ENCODE measurements around the gene PRR20C.
"Not testable (repeated sequence)": the region's sequence is repeated elsewhere in the genome, so short reads cannot be mapped to it uniquely, and the experiment has no call there.

The PRR20C gene
- total RNA-seq = 0 reads per million in 9 experiments

- H3K27me3 Mint-ChIP-seq; H3K4me1 Mint-ChIP-seq (ENCODE audit: low read depth in 2 of 2); DNase-seq; H3K4me3 Mint-ChIP-seq; ATAC-seq (replicated peaks); H3K27ac Mint-ChIP-seq; H3K36me3 Mint-ChIP-seq (ENCODE audit: insufficient read depth); H3K9me3 Mint-ChIP-seq: not testable (repeated sequence)
These were observed at the start of gene PRR20C for GRCh38 chr13:57153761-57154160. PRR20C (plus strand) TSS chr13:57154061; CDS start chr13:57154448, 387 bp downstream.

GRCh38 chr13:57114945-57115344 lies 38.9 kb upstream of the PRR20C start:
- no peak overlapping the region for H3K27ac Mint-ChIP-seq
- no peak for DNase-seq
- no peaks in the 10 kb centered on the region for H3K27me3 Mint-ChIP-seq
- H3K4me3 Mint-ChIP-seq = no peak overlapping the region
- no peaks in the 10 kb centered on the region for H3K4me1 Mint-ChIP-seq (ENCODE audit: low read depth in 2 of 2)
- no peaks in the 10 kb centered on the region for H3K36me3 Mint-ChIP-seq (ENCODE audit: insufficient read depth)
- ATAC-seq (replicated peaks) = no peak
- H3K9me3 Mint-ChIP-seq = peaks cover 14 to 16% of the 10 kb centered on the region in 2 donors

GRCh38 chr13:57123681-57124080 lies 30.2 kb upstream of the PRR20C start:
- no peak overlapping the region for H3K4me3 Mint-ChIP-seq
- no peak overlapping the region for H3K27ac Mint-ChIP-seq
- peaks cover 0 to 9% of the 10 kb centered on the region in 2 donors for H3K9me3 Mint-ChIP-seq
- no peaks in the 10 kb centered on the region for H3K4me1 Mint-ChIP-seq (ENCODE audit: low read depth in 2 of 2)
- no peaks in the 10 kb centered on the region for H3K27me3 Mint-ChIP-seq
- ATAC-seq (replicated peaks) = no peak
- DNase-seq = no peak
- H3K36me3 Mint-ChIP-seq (ENCODE audit: insufficient read depth) = no peaks in the 10 kb centered on the region

GRCh38 chr13:57128909-57129308 lies 25.0 kb upstream of the PRR20C start:
- no peaks in the 10 kb centered on the region for H3K27me3 Mint-ChIP-seq
- ATAC-seq (replicated peaks) (no peak), DNase-seq (no peak)
- H3K4me3 Mint-ChIP-seq = no peak overlapping the region
- H3K36me3 Mint-ChIP-seq (ENCODE audit: insufficient read depth) = no peaks in the 10 kb centered on the region
- H3K27ac Mint-ChIP-seq = no peak overlapping the region
- peaks cover 0 to 4% of the 10 kb centered on the region in 2 donors for H3K9me3 Mint-ChIP-seq
- H3K4me1 Mint-ChIP-seq (ENCODE audit: low read depth in 2 of 2) = no peaks in the 10 kb centered on the region

- DNase-seq (no peak), ATAC-seq (replicated peaks) (no peak)
- Mint-ChIP-seq H3K27me3 (no peaks in the 10 kb centered on the region), H3K36me3 (ENCODE audit: insufficient read depth) (no peaks in the 10 kb centered on the region), H3K9me3 (peaks cover 0 to 2% of the 10 kb centered on the region in 2 donors), H3K4me3 (no peak overlapping the region), H3K4me1 (ENCODE audit: low read depth in 2 of 2) (no peaks in the 10 kb centered on the region), H3K27ac (no peak overlapping the region)
These were observed 17.8 kb upstream of the PRR20C start for GRCh38 chr13:57136093-57136492.

- H3K4me3 Mint-ChIP-seq = no peak overlapping the region
- ATAC-seq (replicated peaks) = no peak
These were observed 16.3 kb upstream of the PRR20C start for GRCh38 chr13:57137585-57137984.

GRCh38 chr13:57138988-57139387 lies 14.9 kb upstream of the PRR20C start:
- H3K27ac Mint-ChIP-seq = no peak overlapping the region
- peaks cover 0 to 2% of the 10 kb centered on the region in 2 donors for H3K9me3 Mint-ChIP-seq
- H3K4me3 Mint-ChIP-seq = no peak overlapping the region
- no peaks in the 10 kb centered on the region for H3K4me1 Mint-ChIP-seq (ENCODE audit: low read depth in 2 of 2)
- ATAC-seq (replicated peaks) (no peak), DNase-seq (no peak)
- H3K36me3 Mint-ChIP-seq (ENCODE audit: insufficient read depth) = no peaks in the 10 kb centered on the region
- no peaks in the 10 kb centered on the region for H3K27me3 Mint-ChIP-seq

More at GRCh38 chr13:57137585-57137984, 16.3 kb upstream of the PRR20C start:
- Mint-ChIP-seq H3K27ac (no peak overlapping the region), H3K36me3 (ENCODE audit: insufficient read depth) (no peaks in the 10 kb centered on the region), H3K27me3 (no peaks in the 10 kb centered on the region), H3K4me1 (ENCODE audit: low read depth in 2 of 2) (no peaks in the 10 kb centered on the region), H3K9me3 (peaks cover 0 to 2% of the 10 kb centered on the region in 2 donors)
- no peak for DNase-seq

GRCh38 chr13:57139781-57140180 lies 14.1 kb upstream of the PRR20C start:
- not testable (repeated sequence) for H3K27me3 Mint-ChIP-seq; DNase-seq; H3K36me3 Mint-ChIP-seq (ENCODE audit: insufficient read depth); H3K27ac Mint-ChIP-seq; H3K9me3 Mint-ChIP-seq; ATAC-seq (replicated peaks); H3K4me3 Mint-ChIP-seq; H3K4me1 Mint-ChIP-seq (ENCODE audit: low read depth in 2 of 2)

- H3K27me3 Mint-ChIP-seq; H3K27ac Mint-ChIP-seq; DNase-seq; ATAC-seq (replicated peaks); H3K36me3 Mint-ChIP-seq (ENCODE audit: insufficient read depth); H3K4me1 Mint-ChIP-seq (ENCODE audit: low read depth in 2 of 2); H3K4me3 Mint-ChIP-seq; H3K9me3 Mint-ChIP-seq: not testable (repeated sequence)
These were observed 13.5 kb upstream of the PRR20C start, which contains the start of gene PRR20A for GRCh38 chr13:57140235-57140968. PRR20A (plus strand) TSS chr13:57140918; CDS start chr13:57141305, 387 bp downstream.

- H3K36me3 Mint-ChIP-seq (ENCODE audit: insufficient read depth); ATAC-seq (replicated peaks); H3K4me1 Mint-ChIP-seq (ENCODE audit: low read depth in 2 of 2); H3K9me3 Mint-ChIP-seq; H3K27me3 Mint-ChIP-seq; DNase-seq; H3K4me3 Mint-ChIP-seq; H3K27ac Mint-ChIP-seq: not testable (repeated sequence)
These were observed 6.7 kb upstream of the PRR20C start, which contains the start of gene PRR20B for GRCh38 chr13:57147188-57147587. PRR20B (plus strand) TSS chr13:57147488; CDS start chr13:57147875, 387 bp downstream.

- H3K4me1 Mint-ChIP-seq (ENCODE audit: low read depth in 2 of 2); DNase-seq: not testable (repeated sequence)
These were observed 5.8 kb upstream of the PRR20C start for GRCh38 chr13:57148106-57148505.

GRCh38 chr13:57160332-57160731 lies 6.5 kb downstream of the PRR20C start, which contains the start of gene PRR20D:
PRR20D (plus strand) TSS chr13:57160632; CDS start chr13:57161019, 387 bp downstream.
- not testable (repeated sequence) for H3K4me1 Mint-ChIP-seq (ENCODE audit: low read depth in 2 of 2); H3K4me3 Mint-ChIP-seq; H3K9me3 Mint-ChIP-seq; DNase-seq; H3K36me3 Mint-ChIP-seq (ENCODE audit: insufficient read depth); H3K27me3 Mint-ChIP-seq; ATAC-seq (replicated peaks); H3K27ac Mint-ChIP-seq

More at GRCh38 chr13:57148106-57148505, 5.8 kb upstream of the PRR20C start:
- ATAC-seq (replicated peaks); H3K9me3 Mint-ChIP-seq; H3K36me3 Mint-ChIP-seq (ENCODE audit: insufficient read depth); H3K4me3 Mint-ChIP-seq; H3K27ac Mint-ChIP-seq; H3K27me3 Mint-ChIP-seq: not testable (repeated sequence)

GRCh38 chr13:57166897-57167296 lies 13.0 kb downstream of the PRR20C start, which contains the start of gene PRR20E:
PRR20E (plus strand) TSS chr13:57167197; CDS start chr13:57167584, 387 bp downstream.
- ATAC-seq (replicated peaks); H3K9me3 Mint-ChIP-seq; H3K27ac Mint-ChIP-seq; DNase-seq; H3K27me3 Mint-ChIP-seq; H3K4me1 Mint-ChIP-seq (ENCODE audit: low read depth in 2 of 2); H3K4me3 Mint-ChIP-seq; H3K36me3 Mint-ChIP-seq (ENCODE audit: insufficient read depth): not testable (repeated sequence)

GRCh38 chr13:57191667-57192066 lies 37.8 kb downstream of the PRR20C start:
- no peak for ATAC-seq (replicated peaks)
- DNase-seq = no peak
- no peaks in the 10 kb centered on the region for H3K4me1 Mint-ChIP-seq (ENCODE audit: low read depth in 2 of 2)
- H3K36me3 Mint-ChIP-seq (ENCODE audit: insufficient read depth) = no peaks in the 10 kb centered on the region
- H3K27me3 Mint-ChIP-seq = no peaks in the 10 kb centered on the region
- H3K27ac Mint-ChIP-seq = no peak overlapping the region
- H3K9me3 Mint-ChIP-seq = no peaks in the 10 kb centered on the region
- H3K4me3 Mint-ChIP-seq = no peak overlapping the region
